ENCODE data around the gene KLHL29.
A peak's percentile ranks its signal among the peaks of the same experiment; 100 is the strongest.

KLHL29 gene

DNA sequence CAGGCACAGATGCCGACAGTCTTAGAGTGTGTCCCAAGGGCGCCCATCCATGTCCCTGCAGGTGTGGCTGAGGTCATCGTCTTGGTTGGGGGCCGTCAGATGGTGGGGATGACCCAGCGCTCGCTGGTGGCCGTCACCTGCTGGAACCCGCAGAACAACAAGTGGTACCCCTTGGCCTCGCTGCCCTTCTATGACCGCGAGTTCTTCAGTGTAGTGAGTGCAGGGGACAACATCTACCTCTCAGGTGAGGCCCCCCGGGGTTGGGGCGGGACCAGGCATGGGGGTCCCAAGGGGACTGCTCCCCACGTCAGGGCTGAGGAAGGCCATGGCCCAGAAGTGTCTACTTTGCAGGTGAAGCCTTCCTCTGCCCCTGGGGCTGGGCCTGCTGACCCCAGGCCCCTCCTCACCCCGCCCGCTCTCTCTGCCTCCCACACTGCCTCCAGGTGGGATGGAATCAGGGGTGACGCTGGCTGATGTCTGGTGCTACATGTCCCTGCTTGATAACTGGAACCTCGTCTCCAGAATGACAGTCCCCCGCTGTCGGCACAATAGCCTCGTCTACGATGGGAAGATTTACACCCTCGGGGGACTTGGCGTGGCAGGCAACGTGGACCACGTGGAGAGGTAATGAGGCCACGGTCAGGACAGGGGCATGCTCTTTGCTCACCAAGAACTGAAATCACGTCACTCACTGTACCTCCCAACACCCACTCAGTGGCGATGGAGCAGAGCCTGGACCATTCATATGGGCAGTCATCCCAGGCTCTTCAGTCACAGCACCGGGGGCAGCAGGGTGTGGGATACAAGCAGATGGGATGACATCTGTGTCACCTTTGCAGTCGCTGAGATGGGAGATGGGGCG, 311.1 kb downstream of the KLHL29 start:
- DNase-seq (ENCODE audit: low read depth, low spot score) = no peak

GRCh38 chr2:23696752-23697045, 311.7 kb downstream of the KLHL29 start:
- DNase-seq (ENCODE audit: low read depth, low spot score) = no peak

GRCh38 chr2:23697256-23698075, 312.5 kb downstream of the KLHL29 start:
- DNase-seq (ENCODE audit: low read depth, low spot score) = peak; percentile 7

DNA sequence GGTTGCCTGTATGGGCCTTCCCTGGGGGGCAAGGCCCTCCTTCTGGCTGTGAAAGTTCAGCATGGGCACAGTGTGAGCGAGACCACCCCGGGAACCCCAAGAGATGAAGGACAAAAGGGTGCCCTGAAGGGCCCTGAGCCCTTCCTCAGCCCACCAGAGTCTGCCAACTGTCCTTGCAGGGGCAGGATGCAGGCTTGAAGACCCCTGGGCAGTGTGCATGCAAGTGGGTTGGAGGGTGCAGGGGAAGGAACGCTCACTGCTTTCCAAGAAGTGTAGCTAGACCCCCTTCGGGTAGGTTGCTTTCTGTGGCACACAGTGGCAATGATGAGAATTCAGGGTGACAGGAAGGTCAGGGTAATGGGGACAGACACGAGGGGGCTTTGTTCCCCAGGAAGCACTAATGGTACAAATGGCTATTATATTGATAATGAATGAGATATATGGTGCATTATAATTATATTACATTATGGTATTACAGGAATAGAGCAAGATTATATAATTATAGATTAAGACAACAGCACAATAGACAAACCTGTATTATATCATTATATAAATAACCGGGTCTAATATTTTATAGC, 313.2 kb downstream of the KLHL29 start:
- no peak for DNase-seq (ENCODE audit: low read depth, low spot score)

- no peak for DNase-seq (ENCODE audit: low read depth, low spot score)
Measured at GRCh38 chr2:23698721-23699579, 314.0 kb downstream of the KLHL29 start.

GRCh38 chr2:23699580-23699925, 314.6 kb downstream of the KLHL29 start:
- DNase-seq (ENCODE audit: low read depth, low spot score) = no peak

DNA sequence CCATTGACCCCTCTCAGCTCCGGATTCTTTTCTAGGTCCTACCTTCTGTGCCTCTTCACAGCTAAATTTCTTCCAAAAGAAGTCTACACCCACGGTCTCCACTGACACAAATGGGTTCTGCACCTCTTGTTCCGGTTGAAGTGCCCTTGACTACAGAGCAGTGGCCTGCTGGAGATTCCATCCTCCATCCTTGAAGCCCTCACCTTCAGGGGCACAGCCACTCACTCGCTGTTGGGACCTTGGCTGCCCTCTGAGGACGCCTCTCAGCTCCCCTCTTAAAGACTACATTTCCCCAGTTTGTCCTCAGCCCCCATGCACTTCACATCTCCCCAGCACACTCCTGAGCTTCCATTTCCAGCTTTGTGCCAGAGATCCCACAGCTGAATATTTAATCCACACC, 315.6 kb downstream of the KLHL29 start:
- DNase-seq (ENCODE audit: low read depth, low spot score) = no peak

- no peak for DNase-seq (ENCODE audit: low read depth, low spot score)
Measured at GRCh38 chr2:23703037-23703582, 318.1 kb downstream of the KLHL29 start.

DNA sequence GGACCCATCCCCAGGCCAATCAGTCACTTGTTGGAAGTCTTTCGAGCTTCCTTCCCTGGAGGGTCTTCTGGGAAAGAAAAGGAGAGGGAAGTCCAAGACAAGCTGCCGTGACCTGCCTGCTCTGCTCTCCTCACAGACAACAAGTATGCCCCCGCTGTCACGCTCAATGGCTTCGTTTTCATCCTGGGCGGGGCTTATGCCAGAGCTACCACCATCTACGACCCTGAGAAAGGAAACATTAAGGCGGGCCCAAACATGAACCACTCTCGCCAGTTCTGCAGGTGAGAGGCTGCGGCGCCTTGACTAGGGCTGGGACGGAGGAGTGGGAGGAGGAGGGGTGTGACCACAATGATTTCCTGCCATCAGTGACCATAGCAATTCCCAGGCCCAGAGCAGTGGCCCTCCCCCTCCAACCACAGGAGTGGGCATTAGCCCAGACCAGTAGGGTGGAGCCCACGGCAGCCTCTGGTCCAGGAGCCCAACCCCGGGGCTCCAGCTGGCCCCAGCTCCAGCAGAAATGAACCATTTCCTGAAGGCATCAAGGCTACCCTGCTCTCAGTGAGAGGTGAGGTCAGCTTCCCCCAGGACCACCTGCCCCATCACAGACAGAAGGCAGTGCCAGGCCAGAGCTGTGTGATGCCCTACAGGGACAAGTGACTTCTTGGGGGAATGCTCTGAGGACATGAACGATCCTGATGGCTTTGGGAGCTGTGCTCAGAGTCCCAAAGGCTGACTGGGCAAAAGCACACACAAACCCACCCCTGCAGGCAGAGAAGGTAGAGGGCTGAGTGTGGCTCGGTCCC, 318.8 kb downstream of the KLHL29 start:
- DNase-seq (ENCODE audit: low read depth, low spot score) = no peak

DNA sequence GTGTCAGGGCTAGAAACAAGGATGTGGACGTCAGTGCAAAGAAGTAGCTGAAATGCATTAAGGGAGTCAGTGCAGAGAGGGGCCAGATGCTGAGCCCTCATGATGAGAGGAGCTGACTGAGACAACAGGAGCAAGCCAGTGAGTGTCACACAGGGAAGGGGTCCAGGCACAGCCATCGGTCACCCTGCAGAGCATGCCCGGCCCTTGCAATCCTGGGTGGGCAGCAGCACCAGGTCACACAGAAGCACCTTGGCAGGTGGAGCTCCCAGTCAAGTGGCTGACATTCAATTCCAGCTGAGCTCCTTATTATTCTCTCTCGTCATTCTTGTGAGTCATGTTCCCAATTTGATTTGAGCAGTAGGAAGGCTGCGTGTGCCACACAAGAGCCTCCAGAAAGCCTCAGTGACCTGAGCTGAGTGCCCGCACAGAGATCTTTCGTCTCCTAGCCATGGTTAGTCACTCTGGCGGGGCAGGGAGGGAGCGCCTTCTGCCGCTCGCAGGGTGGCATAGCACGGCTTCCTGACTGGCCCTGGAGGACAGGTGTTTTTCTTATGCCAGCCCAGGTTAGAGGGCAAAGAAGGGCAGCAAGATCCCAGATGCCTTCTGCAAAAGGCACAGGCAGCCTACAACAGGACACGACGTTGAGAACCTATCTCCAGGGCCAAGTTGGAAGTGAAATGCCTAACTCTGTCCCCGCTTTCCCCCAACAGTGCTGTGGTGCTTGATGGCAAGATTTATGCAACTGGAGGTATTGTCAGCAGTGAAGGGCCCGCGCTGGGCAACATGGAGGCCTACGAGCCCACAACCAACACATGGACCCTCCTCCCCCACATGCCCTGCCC, 321.0 kb downstream of the KLHL29 start:
- DNase-seq (ENCODE audit: low read depth, low spot score) = no peak

DNA sequence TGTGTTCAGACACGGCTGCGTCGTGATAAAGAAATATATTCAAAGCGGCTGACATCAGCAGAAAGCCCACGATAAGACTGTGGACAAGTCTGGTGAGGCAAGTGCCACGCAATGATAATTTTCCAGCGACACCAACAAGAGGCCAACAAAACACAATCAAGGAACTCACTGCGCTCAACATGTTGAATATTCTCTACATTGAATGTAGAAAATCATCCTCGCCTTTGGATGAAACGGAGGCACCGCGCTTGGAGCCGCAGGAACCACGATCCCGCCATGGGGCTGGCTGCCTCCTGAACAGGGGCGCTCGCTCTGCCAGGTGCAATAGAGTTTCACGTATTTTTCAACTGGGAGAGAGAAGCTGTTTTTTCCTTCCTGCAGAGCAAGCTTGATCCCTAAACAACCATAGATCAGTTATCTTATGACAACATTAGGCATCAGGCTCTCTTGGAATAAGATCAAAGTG, 321.7 kb downstream of the KLHL29 start:
- no peak for DNase-seq (ENCODE audit: low read depth, low spot score)

GRCh38 chr2:23707096-23707495, 322.1 kb downstream of the KLHL29 start:
- no peak for DNase-seq (ENCODE audit: low read depth, low spot score)

DNA sequence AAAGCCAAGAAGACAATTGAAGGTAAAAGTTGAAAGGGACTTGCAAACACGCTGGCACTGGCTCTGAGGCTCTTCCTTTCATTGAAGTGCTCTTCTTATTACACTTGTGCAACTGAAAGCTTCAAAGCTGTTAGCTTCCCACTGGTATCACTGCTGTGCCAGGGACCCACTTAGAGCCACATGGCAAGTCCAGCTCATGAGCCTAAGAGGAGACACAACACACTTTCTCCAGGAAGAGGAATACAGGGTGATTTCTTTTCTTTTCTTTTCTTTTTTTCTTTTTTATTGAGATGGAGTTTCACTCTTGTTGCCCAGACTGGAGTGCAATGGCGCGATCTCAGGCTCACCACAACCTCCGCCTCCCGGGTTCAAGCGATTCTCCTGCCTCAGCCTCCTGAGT, 323.8 kb downstream of the KLHL29 start:
- DNase-seq (ENCODE audit: low read depth, low spot score) = no peak

DNA sequence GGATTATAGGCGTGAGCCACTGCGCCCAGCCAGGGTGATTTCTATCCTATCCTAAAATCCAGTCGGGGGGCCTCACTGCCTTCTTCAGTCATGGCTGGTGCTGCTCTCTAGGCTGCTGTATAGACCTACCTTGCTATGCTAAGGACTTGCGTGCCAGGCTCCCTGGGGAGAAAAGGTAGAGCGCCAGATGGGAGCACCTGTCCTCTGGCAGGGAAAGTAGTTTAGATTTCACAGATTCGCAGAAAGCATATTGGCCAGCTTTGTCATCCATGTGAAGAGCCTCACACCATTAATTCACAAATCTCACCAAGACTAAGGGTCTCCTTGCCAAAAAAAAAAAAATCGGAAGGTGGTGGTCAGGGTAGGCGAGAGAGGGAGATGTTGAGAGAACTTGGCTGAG, 324.3 kb downstream of the KLHL29 start:
- no peak for DNase-seq (ENCODE audit: low read depth, low spot score)

GRCh38 chr2:23711979-23712755, 327.2 kb downstream of the KLHL29 start:
- DNase-seq (ENCODE audit: low read depth, low spot score) = peak; percentile 98

GRCh38 chr2:23712756-23713151, 327.8 kb downstream of the KLHL29 start:
- no peak for DNase-seq (ENCODE audit: low read depth, low spot score)

GRCh38 chr2:23713351-23713750, 328.4 kb downstream of the KLHL29 start:
- no peak for DNase-seq (ENCODE audit: low read depth, low spot score)

- DNase-seq (ENCODE audit: low read depth, low spot score) = no peak
Measured at GRCh38 chr2:23718931-23719700, 334.1 kb downstream of the KLHL29 start.
